HepG2 (cell line): ENCODE results near the gene CHST3. TPM values are rescaled to one million over a fixed set of nuclear protein-coding genes. Genes with fewer than 3 reads are reported as not detected.

ENCODE experiments used
- ATAC-seq: fragments of 200-7000 bp; cut with Tn5 transposase; 3 replicates; pipeline ENCODE4 v1.9.1; 2020; ENCODE audit warnings: mild to moderate bottlenecking, moderate library complexity
- BruUV-seq: library from RNA; stranded (reverse); fragments of 400-500 nt; replicated peaks from 2 replicates; lab custom pipeline; 2021; lab: Mats Ljungman, UMichigan
- CTCF ChIA-PET: fragments of 300-600 bp; formaldehyde crosslinking; extraction: SDS; loops from one replicate; lab custom pipeline; 2021; ENCODE audit warnings: low total read pairs, inconsistent platforms, low intra/inter-chr PET ratio; lab: Yijun Ruan, JAX
- POLR2A ChIA-PET: fragments of 350-600 bp; sonication (Branson Sonifier 250); formaldehyde crosslinking; loops from one replicate; lab custom pipeline; 2020; ENCODE audit warnings: antibody characterized with exemption, inconsistent platforms; lab: Yijun Ruan, JAX
- DNase-seq: peaks from one replicate; pipeline ENCODE4 v3.0.0-alpha.2; 2015; ENCODE audit warnings: low spot score
- FAIRE-seq: peaks from 3 replicates; lab custom pipeline; 2011; peaks lifted over from hg19 to GRCh38; lab: Jason Lieb, UNC
- H2AFZ ChIP-seq: one replicate; pipeline ENCODE4 v1.6.1; 2011; ENCODE audit warnings: low read length, inconsistent platforms
- H3K27ac ChIP-seq: fragments of 300-600 bp; 3 replicates; pipeline ENCODE4 v1.8.0; 2011; ENCODE audit warnings: mixed run types, mild to moderate bottlenecking, mixed read lengths, low read length, inconsistent platforms; ENCODE audit not compliant: insufficient read depth; ENCODE audit errors: extremely low read length
- H3K27me3 ChIP-seq, 2 experiments: fragments of 200-600 bp in 1 of 2; 2 replicates in 1 of 2; 3 replicates in 1 of 2; pipeline versions ENCODE4 v1.6.0 to v1.8.0; 2011; ENCODE audit warnings: low read length in 2 of 2, mild to moderate bottlenecking in 2 of 2, moderate library complexity in 2 of 2, inconsistent platforms in 1 of 2; ENCODE audit not compliant: insufficient read depth in 2 of 2, control insufficient read depth in 1 of 2
- H3K36me3 ChIP-seq, 2 experiments: fragments of 200-600 bp in 1 of 2; replicated peaks in 1 of 2; 2 replicates in 1 of 2; 3 replicates in 1 of 2; pipeline versions ENCODE4 v1.5.1 to v1.8.0; 2011; ENCODE audit warnings: low read length in 2 of 2, inconsistent platforms in 1 of 2; ENCODE audit not compliant: insufficient read depth in 2 of 2, control insufficient read depth in 1 of 2
- H3K4me1 ChIP-seq: 2 replicates; pipeline ENCODE4 v1.5.1; 2012; ENCODE audit warnings: low read length, inconsistent platforms; ENCODE audit not compliant: insufficient read depth
- H3K4me2 ChIP-seq: 2 replicates; pipeline ENCODE4 v1.6.0; 2011; ENCODE audit warnings: low read depth, low read length, inconsistent platforms
- H3K4me3 ChIP-seq, 3 experiments: fragments of 200-600 bp in 1 of 3; sonication (generic), shearing (Covaris generic) in 1 of 3; replicated peaks in 1 of 3; 2 replicates each; pipeline ENCODE4 v1.5.1; 2011 to 2016; ENCODE audit warnings: low read length in 3 of 3, inconsistent platforms in 2 of 3, low read depth in 2 of 3, mild to moderate bottlenecking in 2 of 3, control low read depth in 1 of 3, mixed read lengths in 1 of 3; ENCODE audit not compliant: insufficient read depth in 1 of 3
- H3K79me2 ChIP-seq: one replicate; pipeline ENCODE4 v1.6.1; 2011; ENCODE audit warnings: low read length, inconsistent platforms; ENCODE audit not compliant: insufficient read depth
- H3K9ac ChIP-seq: 2 replicates; pipeline ENCODE4 v1.6.0; 2011; ENCODE audit warnings: mild to moderate bottlenecking, low read depth, low read length, inconsistent platforms; ENCODE audit not compliant: insufficient read depth
- H3K9me3 ChIP-seq: 2 replicates; pipeline ENCODE4 v1.5.1; 2012; ENCODE audit warnings: mild to moderate bottlenecking, low read length
- H4K20me1 ChIP-seq: 2 replicates; pipeline ENCODE4 v1.6.0; 2011; ENCODE audit warnings: inconsistent platforms, mild to moderate bottlenecking, low read length, moderate library complexity; ENCODE audit not compliant: insufficient read depth
- ELK4 ChIP-seq: sonication (generic); formaldehyde crosslinking; IDR thresholded peaks from 2 replicates; pipeline ENCODE4 v1.9.0; 2021; ENCODE audit warnings: missing genetic modification reagents, borderline replicate concordance
- HMG20A ChIP-seq: IDR thresholded peaks from 2 replicates; pipeline ENCODE4 v1.6.1; 2016; ENCODE audit warnings: borderline replicate concordance
- SP1 ChIP-seq, 2 experiments: fragments of 450-650 bp in 1 of 2; sonication (generic) in 1 of 2; formaldehyde crosslinking in 1 of 2; IDR thresholded peaks; 2 replicates each; pipeline versions ENCODE4 v1.4.0 to v1.6.1; 2016 to 2020; ENCODE audit warnings: missing genetic modification reagents in 1 of 2
- ZBED4 ChIP-seq: sonication (generic); formaldehyde crosslinking; IDR thresholded peaks from 2 replicates; pipeline ENCODE4 v1.4.0; 2020; ENCODE audit warnings: missing genetic modification reagents, borderline replicate concordance
- ZBTB39 ChIP-seq: sonication (generic); formaldehyde crosslinking; IDR thresholded peaks from 2 replicates; pipeline ENCODE4 v1.5.0; 2020; ENCODE audit warnings: missing genetic modification reagents
- ZNF512B ChIP-seq: sonication (generic); formaldehyde crosslinking; IDR thresholded peaks from 2 replicates; pipeline ENCODE4 v1.5.1; 2020; ENCODE audit warnings: missing genetic modification reagents, mild to moderate bottlenecking, borderline replicate concordance
- ZNF878 ChIP-seq: sonication (generic); formaldehyde crosslinking; IDR thresholded peaks from 2 replicates; pipeline ENCODE4 v1.8.1; 2023; ENCODE audit warnings: mild to moderate bottlenecking, missing genetic modification reagents, moderate library complexity
- WGBS: methylation state at CpG from one replicate; pipeline ENCODE4 v1.1.6; 2017; ENCODE audit warnings: low lambda C conversion rate; 5-methylcytosine and 5-hydroxymethylcytosine counted together
- in situ Hi-C: cut with HindIII; loops from 2 replicates; pipeline ENCODE4 v1.10.0; 2017; ENCODE audit warnings: low pct_unique_long_range_greater_than_20kb; ENCODE audit not compliant: extremely low pct_ligation_motif_present
- intact Hi-C: fragments of 100-400 bp; cut with micrococcal nuclease; formaldehyde crosslinking; loops from one replicate; pipeline ENCODE4 v1.10.0; 2022; ENCODE audit not compliant: unreplicated experiment
- polyA plus RNA-seq, 8 experiments: library from polyadenylated mRNA; depleted of rRNA in 3 of 8; stranded (reverse) in 7 of 8; unstranded in 1 of 8; fragments of >200 nt; fragmentation: Illumina TruSeq in 4 of 8; extraction: Trizol in 4 of 8; gene quantifications; 2 replicates each; pipeline versions ENCODE4 v1.2.1 to v1.2.3, GENCODE V29; 2011 to 2016; ENCODE audit warnings: low read depth in 4 of 8, missing spikeins in 1 of 8, mixed read lengths in 1 of 8; ENCODE audit not compliant: insufficient read depth in 1 of 8
- total RNA-seq, 5 experiments: library from RNA; depleted of rRNA; stranded (reverse); fragments of >200 nt; fragmentation: Illumina TruSeq; extraction: Trizol; gene quantifications; 2 replicates each; pipeline ENCODE4 v1.2.3, GENCODE V29; 2016; ENCODE audit warnings: low read depth in 1 of 5

Gene CHST3
- total and polyA plus RNA-seq, 2 of the 13 experiments (the other 11 are each of a cell fraction or from before 2014, with no cell fraction given) = 7.2 to 18.7 TPM

GRCh38 chr10:71948496-71949067 is 15.6 kb upstream of the CHST3 start (continued):
- TF ChIP-seq ZBED4 (CRISPR knock-in tag) = 0 out of 2 replicates have a peak, but pooled peaks have one; percentile 42

- FAIRE-seq (no peak), ATAC-seq (no peak), DNase-seq (peak; percentile 21)
- H3K4me2 ChIP-seq = no peak overlapping the region
- intact Hi-C loops (loop anchor here (10.0 kb wide), 1 partner anchor 264 kb away; the partner anchor contains the start of genes ANAPC16 and ASCC1), in situ Hi-C loops (no loop called here)
- WGBS = 47% methylated on average over 6 of the region's 6 CpGs
- ChIA-PET POLR2A (no interaction called here), CTCF (no interaction called here)
- H3K79me2 ChIP-seq = no peaks in the 10 kb centered on the region
- no peak overlapping the region for H3K9ac ChIP-seq
- no peak overlapping the region for H2AFZ ChIP-seq
- H3K27me3 ChIP-seq = no peaks in the 10 kb centered on the region
- no peaks in the 10 kb centered on the region for H3K36me3 ChIP-seq
- H3K4me3 ChIP-seq = no peak overlapping the region
- peaks cover 38% of the 10 kb centered on the region for H3K4me1 ChIP-seq
- peaks cover 20% of the 10 kb centered on the region for H3K9me3 ChIP-seq
- no peak overlapping the region for H3K27ac ChIP-seq
- BruUV-seq = no TSS peak
- H4K20me1 ChIP-seq = no peaks in the 10 kb centered on the region
- TF ChIP-seq ZBTB39 (CRISPR knock-in tag) (no peak), ELK4 (no peak), ZNF512B (CRISPR knock-in tag) (no peak), ZNF878 (CRISPR knock-in tag) (no peak), HMG20A (CRISPR knock-in tag) (no peak), SP1 (IDR thresholded peaks at IDR 0.05) (no peak), SP1 (CRISPR knock-in tag; IDR thresholded peaks at IDR 0.05) (no peak)
These were observed 13.5 kb upstream of the CHST3 start for GRCh38 chr10:71950683-71951082.
